GM23248 (cell line): Measurements from ENCODE around the gene FHAD1.

Source experiments
- EZH2 ChIP-seq: fragments of 200-600 bp; sonication (generic); IDR thresholded peaks from 2 replicates; pipeline ENCODE4 v1.6.1; 2018; ENCODE audit warnings: antibody characterized with exemption, mild to moderate bottlenecking; ENCODE audit not compliant: insufficient read depth, poor library complexity, severe bottlenecking
- EZH2phosphoT487 ChIP-seq: fragments of 200-600 bp; sonication (generic); IDR thresholded peaks from 2 replicates; pipeline ENCODE4 v1.6.1; 2018; ENCODE audit warnings: antibody characterized with exemption, moderate library complexity, mild to moderate bottlenecking, low read depth; ENCODE audit not compliant: insufficient read depth

- no peak for TF ChIP-seq EZH2
- TF ChIP-seq EZH2phosphoT487: no peak
Measured at GRCh38 chr1:15261155-15262002, 14.4 kb downstream of the FHAD1 start.
